Trophoblast cell (in vitro differentiated cells and primary cell): ENCODE measurements around the gene ASIC4.

Experiments
- DNase-seq, 2 donors: peaks; one replicate each; pipeline ENCODE4 v3.0.0-alpha.2; 2016
- H2AFZ ChIP-seq: 2 replicates; pipeline ENCODE4 v1.6.1; 2013; ENCODE audit warnings: low read length, moderate library complexity, mild to moderate bottlenecking; ENCODE audit not compliant: insufficient read depth, poor library complexity
- H2AK5ac ChIP-seq: 2 replicates; pipeline ENCODE4 v1.6.1; 2013; ENCODE audit warnings: mild to moderate bottlenecking, low read length
- H2BK120ac ChIP-seq: 2 replicates; pipeline ENCODE4 v1.6.1; 2013; ENCODE audit warnings: low read length, mild to moderate bottlenecking, moderate library complexity; ENCODE audit not compliant: insufficient read depth, poor library complexity
- H2BK12ac ChIP-seq: 2 replicates; pipeline ENCODE4 v1.6.1; 2013; ENCODE audit warnings: mild to moderate bottlenecking, low read length, moderate library complexity
- H2BK5ac ChIP-seq: 2 replicates; pipeline ENCODE4 v1.6.1; 2013; ENCODE audit warnings: low read length, low read depth, moderate library complexity, mild to moderate bottlenecking; ENCODE audit not compliant: poor library complexity
- H3K14ac ChIP-seq: 2 replicates; pipeline ENCODE4 v1.6.1; 2013; ENCODE audit warnings: mild to moderate bottlenecking, low read length
- H3K18ac ChIP-seq: 2 replicates; pipeline ENCODE4 v1.6.1; 2013; ENCODE audit warnings: mild to moderate bottlenecking, low read length
- H3K23ac ChIP-seq: 2 replicates; pipeline ENCODE4 v1.6.1; 2013; ENCODE audit warnings: low read length
- H3K27ac ChIP-seq: 2 replicates; pipeline ENCODE4 v1.5.1; 2013; ENCODE audit warnings: low read depth, mild to moderate bottlenecking, inconsistent platforms, low read length, moderate library complexity
- H3K27me3 ChIP-seq: 2 replicates; pipeline ENCODE4 v1.6.1; 2013; ENCODE audit warnings: inconsistent platforms, mild to moderate bottlenecking, low read length, moderate library complexity; ENCODE audit not compliant: insufficient read depth
- H3K36me3 ChIP-seq, 2 experiments: 1 replicate in 1 of 2; 2 replicates in 1 of 2; pipeline ENCODE4 v1.6.1; 2013; ENCODE audit warnings: low read length in 2 of 2, mild to moderate bottlenecking in 2 of 2, moderate library complexity in 1 of 2; ENCODE audit not compliant: insufficient read depth in 2 of 2, control insufficient read depth in 1 of 2
- H3K4ac ChIP-seq: 2 replicates; pipeline ENCODE4 v1.6.1; 2013; ENCODE audit warnings: low read depth, mild to moderate bottlenecking, low read length, moderate library complexity
- H3K4me1 ChIP-seq, 2 experiments: 1 replicate in 1 of 2; 2 replicates in 1 of 2; pipeline ENCODE4 v1.6.1; 2013; ENCODE audit warnings: low read length in 2 of 2, mild to moderate bottlenecking in 2 of 2, moderate library complexity in 1 of 2; ENCODE audit not compliant: insufficient read depth in 2 of 2, control insufficient read depth in 1 of 2
- H3K4me2 ChIP-seq: 2 replicates; pipeline ENCODE4 v1.6.1; 2013; ENCODE audit warnings: inconsistent platforms, mild to moderate bottlenecking, low read length, moderate library complexity
- H3K4me3 ChIP-seq: 2 replicates; pipeline ENCODE4 v1.5.1; 2013; ENCODE audit warnings: mild to moderate bottlenecking, low read depth, low read length, inconsistent platforms
- H3K79me1 ChIP-seq: one replicate; pipeline ENCODE4 v1.6.1; 2013; ENCODE audit warnings: low read length
- H3K79me2 ChIP-seq: 2 replicates; pipeline ENCODE4 v1.6.1; 2013; ENCODE audit warnings: low read length, mild to moderate bottlenecking; ENCODE audit not compliant: control insufficient read depth, insufficient read depth, poor library complexity
- H3K9ac ChIP-seq: 2 replicates; pipeline ENCODE4 v1.6.1; 2013; ENCODE audit warnings: mild to moderate bottlenecking, low read length
- H3K9me3 ChIP-seq: 2 replicates; pipeline ENCODE4 v1.6.1; 2013; ENCODE audit warnings: low read depth, mild to moderate bottlenecking, control low read depth, inconsistent platforms, low read length; ENCODE audit not compliant: insufficient read depth
- H4K12ac ChIP-seq: 2 replicates; pipeline ENCODE4 v1.6.1; 2013; ENCODE audit warnings: low read depth, mild to moderate bottlenecking, low read length, moderate library complexity
- H4K8ac ChIP-seq: 2 replicates; pipeline ENCODE4 v1.6.1; 2013; ENCODE audit warnings: low read depth, mild to moderate bottlenecking, low read length, moderate library complexity
- H4K91ac ChIP-seq: one replicate; pipeline ENCODE4 v1.6.1; 2013; ENCODE audit warnings: low read depth, mild to moderate bottlenecking, low read length, moderate library complexity
- whole genome bisulfite sequencing: extraction: QIAGEN DNeasy Blood & Tissue Kit; methylation state at CpG from one replicate; pipeline ENCODE4 v1.1.7; 2013; ENCODE audit warnings: missing lambda C conversion rate; ENCODE audit not compliant: insufficient read length, insufficient coverage; ENCODE audit errors: extremely low coverage; 5-methylcytosine and 5-hydroxymethylcytosine counted together

ASIC4 gene

GRCh38 chr2:219495531-219496122, 18.7 kb upstream of the ASIC4 start:
- no peak overlapping the region for H2BK12ac ChIP-seq
- peaks cover 8 to 19% of the 10 kb centered on the region in 2 experiments for H3K4me1 ChIP-seq
- peaks cover 6% of the 10 kb centered on the region for H3K79me2 ChIP-seq
- no peak overlapping the region for H4K8ac ChIP-seq
- H2BK120ac ChIP-seq, result no peak overlapping the region
- no peak overlapping the region for H3K14ac ChIP-seq
- no CpG with 5 or more reads among the region's 14 CpGs for WGBS
- H3K9me3 ChIP-seq, result peaks cover 2% of the 10 kb centered on the region
- no peak overlapping the region for H2AFZ ChIP-seq
- no peak overlapping the region for H4K91ac ChIP-seq
- H2BK5ac ChIP-seq, result no peak overlapping the region
- H3K4me2 ChIP-seq, result no peak overlapping the region
- no peak overlapping the region for H3K18ac ChIP-seq
- H3K36me3 ChIP-seq, result no peaks in the 10 kb centered on the region
- peaks cover 9% of the 10 kb centered on the region for H3K79me1 ChIP-seq
- H3K27me3 ChIP-seq, result peaks cover 16% of the 10 kb centered on the region
- no peak overlapping the region for H3K23ac ChIP-seq
- H4K12ac ChIP-seq, result no peak overlapping the region
- no peak overlapping the region for H3K4ac ChIP-seq
- DNase-seq, result peak; percentile 26 to 59
- H3K27ac ChIP-seq, result no peak overlapping the region
- no peak overlapping the region for H3K9ac ChIP-seq
- H2AK5ac ChIP-seq, result no peak overlapping the region
- H3K4me3 ChIP-seq, result no peak overlapping the region

GRCh38 chr2:219496247-219496824, 17.9 kb upstream of the ASIC4 start:
- H4K8ac ChIP-seq, result no peak overlapping the region
- H3K27me3 ChIP-seq, result peaks cover 16% of the 10 kb centered on the region
- no peak overlapping the region for H3K4me2 ChIP-seq
- H3K27ac ChIP-seq, result no peak overlapping the region
- peaks cover 6% of the 10 kb centered on the region for H3K79me2 ChIP-seq
- WGBS, result no CpG with 5 or more reads among the region's 20 CpGs
- H3K36me3 ChIP-seq, result no peaks in the 10 kb centered on the region
- no peak overlapping the region for H3K9ac ChIP-seq
- H2BK120ac ChIP-seq, result no peak overlapping the region
- no peak overlapping the region for H2BK12ac ChIP-seq
- peaks cover 2% of the 10 kb centered on the region for H3K9me3 ChIP-seq
- H3K4me1 ChIP-seq, result peaks cover 11 to 25% of the 10 kb centered on the region in 2 experiments
- no peak overlapping the region for H3K18ac ChIP-seq
- H3K79me1 ChIP-seq, result peaks cover 9% of the 10 kb centered on the region
- no peak overlapping the region for H3K23ac ChIP-seq
- H2AK5ac ChIP-seq, result no peak overlapping the region
- H3K4ac ChIP-seq, result no peak overlapping the region
- DNase-seq, result no peak
- H2AFZ ChIP-seq, result no peak overlapping the region
- H4K91ac ChIP-seq, result no peak overlapping the region
- H3K14ac ChIP-seq, result no peak overlapping the region
- no peak overlapping the region for H3K4me3 ChIP-seq
- H4K12ac ChIP-seq, result no peak overlapping the region
- no peak overlapping the region for H2BK5ac ChIP-seq

- peak; percentile 55 to 58 for DNase-seq
- Histone ChIP-seq H3K14ac (no peak overlapping the region), H3K4ac (no peak overlapping the region), H4K91ac (no peak overlapping the region), H2BK12ac (no peak overlapping the region), H3K27ac (no peak overlapping the region), H2AFZ (no peak overlapping the region), H2AK5ac (no peak overlapping the region), H2BK5ac (no peak overlapping the region), H2BK120ac (no peak overlapping the region), H3K23ac (no peak overlapping the region), H3K4me2 (no peak overlapping the region), H3K4me1 (peaks cover 17 to 31% of the 10 kb centered on the region in 2 experiments), H3K27me3 (peaks cover 16% of the 10 kb centered on the region), H3K4me3 (no peak overlapping the region), H4K12ac (no peak overlapping the region), H3K9ac (no peak overlapping the region), H3K79me1 (peaks cover 11% of the 10 kb centered on the region), H3K36me3 (no peaks in the 10 kb centered on the region), H3K9me3 (peaks cover 2% of the 10 kb centered on the region), H4K8ac (no peak overlapping the region), H3K79me2 (peaks cover 6% of the 10 kb centered on the region), H3K18ac (no peak overlapping the region)
- WGBS, result no CpG with 5 or more reads among the region's 61 CpGs
Observed at GRCh38 chr2:219496825-219497494, 17.3 kb upstream of the ASIC4 start.

- H3K4ac ChIP-seq, result peak overlapping the region; percentile 31
- peak overlapping the region; percentile 32 for H2AFZ ChIP-seq
- peaks cover 2% of the 10 kb centered on the region for H3K9me3 ChIP-seq
- H3K4me3 ChIP-seq, result peak overlapping the region; percentile 76
- H3K27ac ChIP-seq, result peak overlapping the region; percentile 76
- peaks cover 23 to 38% of the 10 kb centered on the region in 2 experiments for H3K4me1 ChIP-seq
- peak overlapping the region; percentile 59 for H4K12ac ChIP-seq
- H3K79me1 ChIP-seq, result peaks cover 14% of the 10 kb centered on the region
- H2BK120ac ChIP-seq, result peak overlapping the region; percentile 52
- H3K4me2 ChIP-seq, result peak overlapping the region; percentile 94
- H3K27me3 ChIP-seq, result peaks cover 16% of the 10 kb centered on the region
- no peak overlapping the region for H2BK12ac ChIP-seq
- peak; percentile 83 to 90 for DNase-seq
- no peak overlapping the region for H3K23ac ChIP-seq
- no CpG with 5 or more reads among the region's 59 CpGs for WGBS
- H3K9ac ChIP-seq, result peak overlapping the region; percentile 28
- H4K91ac ChIP-seq, result peak overlapping the region; percentile 91
- H2AK5ac ChIP-seq, result peak overlapping the region; percentile 4
- peaks cover 6% of the 10 kb centered on the region for H3K79me2 ChIP-seq
- H3K18ac ChIP-seq, result peak overlapping the region; percentile 87
- peak overlapping the region; percentile 20 for H2BK5ac ChIP-seq
- peak overlapping the region; percentile 76 for H3K14ac ChIP-seq
- H3K36me3 ChIP-seq, result no peaks in the 10 kb centered on the region
- peak overlapping the region; percentile 85 for H4K8ac ChIP-seq
Observed at GRCh38 chr2:219497495-219498279, 16.6 kb upstream of the ASIC4 start.
